HCT116 (cell line): ENCODE data around the gene ARPC4. TPM values are rescaled to one million over a fixed set of nuclear protein-coding genes. Genes with fewer than 3 reads are reported as not detected.

Source experiments
- ATAC-seq: fragments of 200-7000 bp; cut with Tn5 transposase; 2 replicates; pipeline ENCODE4 v1.9.1; 2020; ENCODE audit warnings: mild to moderate bottlenecking, moderate library complexity
- BruUV-seq: library from RNA; stranded (reverse); fragments of 400-500 nt; replicated peaks from 2 replicates; lab custom pipeline; 2021; lab: Mats Ljungman, UMichigan
- CTCF ChIA-PET: fragments of 300-600 bp; sonication (Branson Sonifier 250); formaldehyde crosslinking; loops from one replicate; lab custom pipeline; 2021; ENCODE audit warnings: antibody characterized with exemption; lab: Charles Lee
- POLR2A ChIA-PET: fragments of 300-600, 350-600 bp; sonication (Branson Sonifier 250); formaldehyde crosslinking; loops from one replicate; lab custom pipeline; 2021; ENCODE audit warnings: antibody characterized with exemption; lab: Charles Lee
- RAD21 ChIA-PET, 2 experiments: fragments of 300-600 bp; sonication (Branson Sonifier 250); formaldehyde crosslinking; loops; one replicate each; lab custom pipeline; 2023; ENCODE audit warnings: low total read pairs in 2 of 2; ENCODE audit not compliant: uncharacterized antibody in 2 of 2, unreplicated experiment in 2 of 2, low non-redundant PET in 1 of 2; lab: Charles Lee
- DNase-seq: peaks from one replicate; pipeline ENCODE4 v3.0.0-alpha.2; 2010; ENCODE audit warnings: low read depth, low spot score
- H2AFZ ChIP-seq: fragments of 200-600 bp; shearing (Covaris generic), sonication (generic); 2 replicates; pipeline ENCODE4 v1.6.1; 2017; ENCODE audit warnings: low read depth, mixed run types, mixed read lengths, antibody characterized with exemption, low read length; ENCODE audit not compliant: poor library complexity, severe bottlenecking
- H3K27ac ChIP-seq: 2 replicates; pipeline ENCODE4 v1.5.1; 2012; ENCODE audit warnings: low read depth, low read length
- H3K27me3 ChIP-seq: fragments of 200-600 bp; sonication (generic); 2 replicates; pipeline ENCODE4 v1.6.1; 2016; ENCODE audit warnings: mixed run types, low read length, mixed read lengths; ENCODE audit not compliant: insufficient read depth
- H3K36me3 ChIP-seq, 2 experiments: fragments of 200-500 bp in 1 of 2; fragments of 200-600 bp in 1 of 2; sonication (Bioruptor generic) in 1 of 2; sonication (generic) in 1 of 2; 2 replicates each; pipeline versions ENCODE4 v1.5.1 to v1.6.1; 2014 to 2016; ENCODE audit warnings: low read length in 2 of 2, inconsistent platforms in 1 of 2, mixed read lengths in 1 of 2, mixed run types in 1 of 2; ENCODE audit not compliant: insufficient read depth in 2 of 2, control insufficient read depth in 1 of 2
- H3K4me1 ChIP-seq, 2 experiments: fragments of 200-600 bp in 1 of 2; sonication (generic) in 1 of 2; 2 replicates each; pipeline versions ENCODE4 v1.5.1 to v1.6.1; 2012 to 2017; ENCODE audit warnings: low read length in 2 of 2, inconsistent platforms in 1 of 2, mild to moderate bottlenecking in 1 of 2, mixed read lengths in 1 of 2, mixed run types in 1 of 2, moderate library complexity in 1 of 2; ENCODE audit not compliant: insufficient read depth in 2 of 2, control insufficient read depth in 1 of 2
- H3K4me2 ChIP-seq: fragments of 200-600 bp; sonication (generic); 2 replicates; pipeline ENCODE4 v1.6.1; 2017; ENCODE audit warnings: mixed run types, low read length, mixed read lengths
- H3K4me3 ChIP-seq, 2 experiments: fragments of 200-600 bp in 1 of 2; sonication (generic) in 1 of 2; replicated peaks in 1 of 2; 2 replicates each; pipeline ENCODE4 v1.5.1; 2011 to 2016; ENCODE audit warnings: low read length in 2 of 2, control low read depth in 1 of 2, low read depth in 1 of 2, mild to moderate bottlenecking in 1 of 2, mixed read lengths in 1 of 2, mixed run types in 1 of 2
- H3K79me2 ChIP-seq: fragments of 200-600 bp; sonication (generic); 2 replicates; pipeline ENCODE4 v1.6.1; 2017; ENCODE audit warnings: mild to moderate bottlenecking, mixed run types, low read length, moderate library complexity, mixed read lengths; ENCODE audit not compliant: insufficient read depth
- H3K9ac ChIP-seq: fragments of 200-600 bp; sonication (generic); 2 replicates; pipeline ENCODE4 v1.6.1; 2016; ENCODE audit warnings: low read length, mixed read lengths
- H3K9me2 ChIP-seq: fragments of 200-600 bp; sonication (generic), shearing (Covaris generic); 2 replicates; pipeline ENCODE4 v1.6.1; 2017; ENCODE audit warnings: mixed run types, mild to moderate bottlenecking, moderate library complexity; ENCODE audit not compliant: insufficient read depth
- H3K9me3 ChIP-seq, 2 experiments: fragments of 200-500 bp in 1 of 2; fragments of 200-600 bp in 1 of 2; sonication (Bioruptor generic) in 1 of 2; sonication (generic) in 1 of 2; 2 replicates each; pipeline ENCODE4 v1.6.1; 2014 to 2017; ENCODE audit warnings: low read length in 2 of 2, mixed read lengths in 2 of 2, inconsistent platforms in 1 of 2, low read depth in 1 of 2, mild to moderate bottlenecking in 1 of 2, mixed run types in 1 of 2, moderate library complexity in 1 of 2; ENCODE audit not compliant: control insufficient read depth in 1 of 2, insufficient read depth in 1 of 2
- H4K20me1 ChIP-seq: fragments of 200-600 bp; sonication (generic), shearing (Covaris generic); 2 replicates; pipeline ENCODE4 v1.6.1; 2017; ENCODE audit warnings: mixed run types, mild to moderate bottlenecking, moderate library complexity; ENCODE audit not compliant: insufficient read depth
- CBX3 ChIP-seq: IDR thresholded peaks from 2 replicates; pipeline ENCODE4 v1.6.1; 2012; ENCODE audit warnings: low read depth
- CEBPB ChIP-seq: IDR thresholded peaks from 2 replicates; pipeline ENCODE4 v1.6.1; 2012; ENCODE audit warnings: low read depth
- EGR1 ChIP-seq: IDR thresholded peaks from 2 replicates; pipeline ENCODE4 v1.6.1; 2012; ENCODE audit warnings: low read depth
- ELF1 ChIP-seq: IDR thresholded peaks from 2 replicates; pipeline ENCODE4 v1.6.1; 2012; ENCODE audit warnings: low read depth, borderline replicate concordance
- EZH2phosphoT487 ChIP-seq: fragments of 200-600 bp; IDR thresholded peaks from 2 replicates; pipeline ENCODE4 v1.6.1; 2018; ENCODE audit warnings: antibody characterized with exemption, borderline replicate concordance
- FOSL1 ChIP-seq: IDR thresholded peaks from 2 replicates; pipeline ENCODE4 v1.6.1; 2012; ENCODE audit warnings: low read depth
- JUND ChIP-seq: IDR thresholded peaks from 2 replicates; pipeline ENCODE4 v1.6.1; 2012
- POLR2A ChIP-seq: IDR thresholded peaks from 2 replicates; pipeline ENCODE4 v1.7.0; 2011; ENCODE audit warnings: borderline replicate concordance; ENCODE audit not compliant: insufficient read depth, insufficient read length; ENCODE audit errors: extremely low read depth
- POLR2AphosphoS5 ChIP-seq: IDR thresholded peaks from 2 replicates; pipeline ENCODE4 v1.6.1; 2011; ENCODE audit warnings: mild to moderate bottlenecking, low read depth, low read length, moderate library complexity
- RAD21 ChIP-seq: IDR thresholded peaks from 2 replicates; pipeline ENCODE4 v1.6.1; 2012; ENCODE audit warnings: low read depth, mild to moderate bottlenecking
- SRF ChIP-seq: IDR thresholded peaks from 2 replicates; pipeline ENCODE4 v1.6.1; 2012; ENCODE audit warnings: low read depth
- TCF7L2 ChIP-seq: IDR thresholded peaks from 2 replicates; pipeline ENCODE4 v1.7.0; 2011; ENCODE audit warnings: borderline replicate concordance, inconsistent platforms; ENCODE audit not compliant: insufficient read depth, insufficient read length; ENCODE audit errors: extremely low read depth
- ZFX ChIP-seq: fragments of 450-650 bp; IDR thresholded peaks from 2 replicates; pipeline ENCODE4 v1.6.1; 2017
- ZNF274 ChIP-seq: fragments of 200-500 bp; sonication (Bioruptor generic); IDR thresholded peaks from 2 replicates; pipeline ENCODE4 v1.6.1; 2014; ENCODE audit warnings: mild to moderate bottlenecking, low read depth, low read length, inconsistent platforms
- intact Hi-C: fragments of 100-400 bp; cut with micrococcal nuclease; formaldehyde crosslinking; loops from 2 replicates; pipeline ENCODE4 v1.10.0; 2022
- total RNA-seq: library from RNA; stranded (reverse); gene quantifications from one replicate; pipeline ENCODE4 v1.2.1, GENCODE V29; 2021; ENCODE audit not compliant: unreplicated experiment
- TF ChIP-seq, protein P1 (sequence below): IDR thresholded peaks from 2 replicates; pipeline ENCODE4 v1.6.1; 2011; ENCODE audit warnings: mild to moderate bottlenecking, low read length, moderate library complexity; ENCODE audit not compliant: insufficient replicate concordance; ENCODE audit errors: extremely low read depth
- TF ChIP-seq, protein P2 (sequence below), 3 experiments: fragments of 200-600 bp in 1 of 3; sonication (generic) in 1 of 3; IDR thresholded peaks in 2 of 3; conservative IDR thresholded peaks in 1 of 3; 2 replicates each; pipeline ENCODE4 v1.5.1; 2012 to 2017; ENCODE audit warnings: low read depth in 2 of 3, low read length in 2 of 3, antibody characterized with exemption in 1 of 3, borderline replicate concordance in 1 of 3, control low read depth in 1 of 3, mild to moderate bottlenecking in 1 of 3, mixed read lengths in 1 of 3, mixed run types in 1 of 3, moderate library complexity in 1 of 3; ENCODE audit not compliant: insufficient read depth in 1 of 3
- TF ChIP-seq, protein P3 (sequence below): IDR thresholded peaks from 2 replicates; pipeline ENCODE4 v1.6.1; 2012
- TF ChIP-seq, protein P4 (sequence below): IDR thresholded peaks from 2 replicates; pipeline ENCODE4 v1.6.1; 2012

Gene ARPC4
- total RNA-seq, 1 experiment from 2014 or later = 110 TPM

DNA sequence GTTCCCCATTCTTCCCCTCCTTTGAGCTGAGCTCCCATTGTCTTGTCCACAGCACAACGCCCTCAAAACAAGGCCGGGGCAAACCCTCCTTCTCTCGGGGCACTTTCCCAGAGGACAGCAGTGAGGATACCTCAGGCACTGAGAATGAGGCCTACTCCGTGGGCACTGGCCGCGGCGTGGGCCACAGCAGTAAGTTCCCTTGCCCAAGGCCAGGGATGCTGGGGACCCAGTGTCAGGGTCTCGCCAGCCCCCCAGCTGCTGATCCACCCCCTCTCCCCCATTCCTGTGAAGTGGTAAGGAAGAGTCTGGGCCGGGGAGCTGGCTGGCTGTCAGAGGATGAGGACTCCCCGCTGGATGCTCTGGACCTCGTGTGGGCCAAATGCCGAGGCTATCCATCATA is 47.4 kb upstream of the ARPC4 start:
- ChIA-PET POLR2A (no interaction called here), RAD21 (no interaction called here), CTCF (no interaction called here)
- intact Hi-C loops = no loop called here
- Histone ChIP-seq H3K27ac (no peak overlapping the region), H3K4me2 (no peak overlapping the region), H3K9ac (no peak overlapping the region), H2AFZ (no peak overlapping the region), H3K27me3 (no peaks in the 10 kb centered on the region), H3K36me3 (peaks cover 61 to 77% of the 10 kb centered on the region in 2 experiments), H3K9me2 (no peaks in the 10 kb centered on the region), H3K9me3 (no peaks in the 10 kb centered on the region), H3K4me1 (peaks cover 6 to 12% of the 10 kb centered on the region in 2 experiments), H4K20me1 (no peaks in the 10 kb centered on the region), H3K79me2 (peaks cover 1% of the 10 kb centered on the region; the same call in 1 of the 2 replicates), H3K4me3 (no peak overlapping the region)
- no peak for TF ChIP-seq SRF
- TF ChIP-seq POLR2AphosphoS5 = no peak
- TF ChIP-seq CEBPB = no peak
- no peak for TF ChIP-seq CBX3
- TF ChIP-seq TCF7L2 = no peak
- no peak for TF ChIP-seq EGR1
- TF ChIP-seq JUND = no peak
- no peak for TF ChIP-seq FOSL1
- TF ChIP-seq POLR2A = no peak
- TF ChIP-seq, protein P1, sequence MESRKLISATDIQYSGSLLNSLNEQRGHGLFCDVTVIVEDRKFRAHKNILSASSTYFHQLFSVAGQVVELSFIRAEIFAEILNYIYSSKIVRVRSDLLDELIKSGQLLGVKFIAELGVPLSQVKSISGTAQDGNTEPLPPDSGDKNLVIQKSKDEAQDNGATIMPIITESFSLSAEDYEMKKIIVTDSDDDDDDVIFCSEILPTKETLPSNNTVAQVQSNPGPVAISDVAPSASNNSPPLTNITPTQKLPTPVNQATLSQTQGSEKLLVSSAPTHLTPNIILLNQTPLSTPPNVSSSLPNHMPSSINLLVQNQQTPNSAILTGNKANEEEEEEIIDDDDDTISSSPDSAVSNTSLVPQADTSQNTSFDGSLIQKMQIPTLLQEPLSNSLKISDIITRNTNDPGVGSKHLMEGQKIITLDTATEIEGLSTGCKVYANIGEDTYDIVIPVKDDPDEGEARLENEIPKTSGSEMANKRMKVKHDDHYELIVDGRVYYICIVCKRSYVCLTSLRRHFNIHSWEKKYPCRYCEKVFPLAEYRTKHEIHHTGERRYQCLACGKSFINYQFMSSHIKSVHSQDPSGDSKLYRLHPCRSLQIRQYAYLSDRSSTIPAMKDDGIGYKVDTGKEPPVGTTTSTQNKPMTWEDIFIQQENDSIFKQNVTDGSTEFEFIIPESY = no peak
- TF ChIP-seq, protein P2, sequence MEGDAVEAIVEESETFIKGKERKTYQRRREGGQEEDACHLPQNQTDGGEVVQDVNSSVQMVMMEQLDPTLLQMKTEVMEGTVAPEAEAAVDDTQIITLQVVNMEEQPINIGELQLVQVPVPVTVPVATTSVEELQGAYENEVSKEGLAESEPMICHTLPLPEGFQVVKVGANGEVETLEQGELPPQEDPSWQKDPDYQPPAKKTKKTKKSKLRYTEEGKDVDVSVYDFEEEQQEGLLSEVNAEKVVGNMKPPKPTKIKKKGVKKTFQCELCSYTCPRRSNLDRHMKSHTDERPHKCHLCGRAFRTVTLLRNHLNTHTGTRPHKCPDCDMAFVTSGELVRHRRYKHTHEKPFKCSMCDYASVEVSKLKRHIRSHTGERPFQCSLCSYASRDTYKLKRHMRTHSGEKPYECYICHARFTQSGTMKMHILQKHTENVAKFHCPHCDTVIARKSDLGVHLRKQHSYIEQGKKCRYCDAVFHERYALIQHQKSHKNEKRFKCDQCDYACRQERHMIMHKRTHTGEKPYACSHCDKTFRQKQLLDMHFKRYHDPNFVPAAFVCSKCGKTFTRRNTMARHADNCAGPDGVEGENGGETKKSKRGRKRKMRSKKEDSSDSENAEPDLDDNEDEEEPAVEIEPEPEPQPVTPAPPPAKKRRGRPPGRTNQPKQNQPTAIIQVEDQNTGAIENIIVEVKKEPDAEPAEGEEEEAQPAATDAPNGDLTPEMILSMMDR (IDR thresholded peaks at IDR 0.05 in 2 of 3, conservative IDR thresholded peaks at IDR 0.05 in 1 of 3; ENCODE audit: borderline replicate concordance in 1 of 3, insufficient read depth in 1 of 3, low read depth in 2 of 3, low read length in 2 of 3) = no peak
- TF ChIP-seq ZNF274 = no peak
- no peak for TF ChIP-seq ELF1
- TF ChIP-seq RAD21 = no peak
- TF ChIP-seq ZFX = no peak
- no peak for TF ChIP-seq EZH2phosphoT487
- TF ChIP-seq, protein P3, sequence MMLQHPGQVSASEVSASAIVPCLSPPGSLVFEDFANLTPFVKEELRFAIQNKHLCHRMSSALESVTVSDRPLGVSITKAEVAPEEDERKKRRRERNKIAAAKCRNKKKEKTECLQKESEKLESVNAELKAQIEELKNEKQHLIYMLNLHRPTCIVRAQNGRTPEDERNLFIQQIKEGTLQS = no peak
- TF ChIP-seq, protein P4, sequence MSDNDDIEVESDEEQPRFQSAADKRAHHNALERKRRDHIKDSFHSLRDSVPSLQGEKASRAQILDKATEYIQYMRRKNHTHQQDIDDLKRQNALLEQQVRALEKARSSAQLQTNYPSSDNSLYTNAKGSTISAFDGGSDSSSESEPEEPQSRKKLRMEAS = no peak
- DNase-seq = no peak
- BruUV-seq = no TSS peak
- no peak for ATAC-seq
